Measurements from ENCODE around the gene SLX4IP. TPM values are rescaled to one million over a fixed set of nuclear protein-coding genes. Genes with fewer than 3 reads are reported as not detected.

Gene SLX4IP
- total and polyA plus RNA-seq, 2 donors (not counting 3 experiments of a cell fraction or from before 2014, with no cell fraction given): 1.9 to 4.5 TPM

- H3K4me2 ChIP-seq (ENCODE audit: insufficient read depth, low read length): no peak overlapping the region
- no TSS peak for BruUV-seq (replicated peaks)
- dilution Hi-C loops (cut with MboI; ENCODE audit: extremely low pct_ligation_motif_present, low sequenced_read_pairs) (no loop called here), intact Hi-C loops (cut with micrococcal nuclease) (no loop called here)
- TF ChIP-seq POLR2A (IDR thresholded peaks at IDR 0.05; ENCODE audit: low read depth, low read length) (no peak), EZH2 (IDR thresholded peaks at IDR 0.05; ENCODE audit: borderline replicate concordance, low read depth, low read length, severe bottlenecking) (no peak), POLR2AphosphoS5 (IDR thresholded peaks at IDR 0.05; ENCODE audit: insufficient read depth, low read depth, low read length) (no peak), CTCF (IDR thresholded peaks at IDR 0.05; ENCODE audit: extremely low read depth in 1 of 2, insufficient read depth in 1 of 2, low read depth in 1 of 2, low read length in 2 of 2) (no peak), MAX (IDR thresholded peaks at IDR 0.05; ENCODE audit: insufficient read depth, insufficient read length) (no peak), FOS (IDR thresholded peaks at IDR 0.05; ENCODE audit: borderline replicate concordance, insufficient read depth, low read length) (no peak), MYC (IDR thresholded peaks at IDR 0.05; ENCODE audit: low read depth, low read length) (no peak), JUN (IDR thresholded peaks at IDR 0.05; ENCODE audit: borderline replicate concordance, insufficient read depth, insufficient read length, low read depth) (no peak)
- FAIRE-seq (no peak), DNase-seq (ENCODE audit: low read depth, low spot score) (no peak)
- no peaks in the 10 kb centered on the region for H3K9me3 ChIP-seq (replicated peaks; ENCODE audit: control insufficient read depth, insufficient read depth, low read length)
- no peak overlapping the region for H3K27ac ChIP-seq (ENCODE audit: insufficient read depth, low read depth, low read length)
- peaks cover 19 to 39% of the 10 kb centered on the region in 2 experiments for H3K36me3 ChIP-seq (ENCODE audit: control insufficient read depth in 2 of 2, extremely low read depth in 1 of 2, insufficient read depth in 2 of 2, low read length in 2 of 2)
- H4K20me1 ChIP-seq (replicated peaks; ENCODE audit: control insufficient read depth, extremely low read depth, insufficient read depth, low read length): no peaks in the 10 kb centered on the region
- H3K4me3 ChIP-seq (replicated peaks in 1 of 3; ENCODE audit: insufficient read depth in 1 of 3, low read depth in 1 of 3, low read length in 3 of 3): no peak overlapping the region
- H3K4me1 ChIP-seq (ENCODE audit: control insufficient read depth, extremely low read depth, insufficient read depth, low read length): peaks cover 43% of the 10 kb centered on the region
- H3K9ac ChIP-seq (replicated peaks; ENCODE audit: extremely low read depth, insufficient read depth, low read length): no peak overlapping the region
- no peaks in the 10 kb centered on the region for H3K9me1 ChIP-seq (replicated peaks; ENCODE audit: control insufficient read depth, extremely low read depth, insufficient read depth, low read length)
- H2AFZ ChIP-seq (ENCODE audit: low read depth, low read length): no peak overlapping the region
- no peaks in the 10 kb centered on the region for H3K27me3 ChIP-seq (ENCODE audit: control insufficient read depth in 2 of 2, insufficient read depth in 2 of 2, low read length in 2 of 2)
- H3K79me2 ChIP-seq (ENCODE audit: control insufficient read depth, insufficient read depth, low read length): peaks cover 65% of the 10 kb centered on the region
- POLR2A ChIA-PET: no interaction called here
- CTCF ChIA-PET: no interaction called here
Measured at GRCh38 chr20:10663756-10664155, 228.7 kb downstream of the SLX4IP start.
